ENCODE measurements around the gene GLRX5. TPM values are rescaled to one million over a fixed set of nuclear protein-coding genes. Genes with fewer than 3 reads are reported as not detected.

GLRX5 gene
- total RNA-seq, 1 experiment from 2014 or later = 23.2 TPM

DNA sequence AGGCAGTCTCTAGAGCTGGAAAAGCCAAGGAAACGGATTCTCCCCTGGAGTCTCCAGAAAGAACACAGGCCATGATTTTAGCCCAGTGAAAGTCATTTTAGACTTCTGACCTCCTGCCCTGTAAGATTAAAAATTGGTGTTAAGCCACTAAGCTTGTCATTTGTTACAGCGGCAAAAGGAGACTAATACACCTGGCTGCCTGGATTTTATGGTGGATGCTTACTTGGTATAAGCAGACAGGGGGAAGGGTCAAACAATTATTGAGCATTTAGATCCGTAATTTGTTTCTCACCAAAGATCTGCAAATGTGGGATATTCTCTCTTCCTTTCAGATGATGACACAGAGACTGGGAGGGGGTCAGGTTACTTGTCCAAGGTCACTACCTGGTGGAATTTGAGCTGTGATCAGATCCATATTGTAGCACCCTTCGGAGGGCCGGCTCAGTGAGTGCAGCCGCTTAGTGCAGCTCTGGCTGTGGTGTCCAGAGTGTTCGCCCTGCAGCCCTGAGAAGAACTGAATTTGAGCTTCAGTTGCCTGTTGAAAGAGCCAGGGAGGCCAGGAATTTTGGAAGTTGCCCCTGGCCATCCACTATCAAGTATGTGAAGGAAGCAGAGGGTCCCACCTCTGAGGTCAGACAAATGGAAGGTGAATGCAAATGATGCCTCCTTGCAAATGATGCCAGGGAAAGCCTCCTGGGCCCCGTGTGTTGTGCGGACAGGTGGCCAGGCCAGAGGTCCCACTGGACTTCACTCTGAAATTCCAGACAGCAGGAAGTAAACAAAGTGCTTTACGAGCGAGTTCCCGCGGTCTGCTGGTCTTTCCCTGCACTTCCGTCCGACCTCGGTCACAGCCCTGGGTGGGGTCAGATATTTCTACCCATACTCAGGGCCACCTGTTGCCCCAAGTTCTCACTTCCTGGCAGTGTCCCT is 15.1 kb downstream of the GLRX5 start:
- peaks cover 5% of the 10 kb centered on the region; the same call in 1 of the 2 replicates for H3K79me2 ChIP-seq (ENCODE audit: low read depth)
- DNase-seq = no peak
- H2AFZ ChIP-seq = no peak overlapping the region
- H3K4me1 ChIP-seq (replicated peaks; ENCODE audit: insufficient read depth) = peaks cover 32% of the 10 kb centered on the region
- POLR2A ChIA-PET (ENCODE audit: unreplicated experiment) = no interaction called here
- intact Hi-C loops (cut with micrococcal nuclease; ENCODE audit: unreplicated experiment) = loop anchor here (5.0 kb wide), 1 partner anchor 83 kb away; no protein-coding TSS in a partner anchor
- H3K36me3 ChIP-seq (ENCODE audit: low read depth) = no peaks in the 10 kb centered on the region
- no peak for TF ChIP-seq EZH2 (IDR thresholded peaks at IDR 0.05; ENCODE audit: low read depth)
- TF ChIP-seq, protein P1, sequence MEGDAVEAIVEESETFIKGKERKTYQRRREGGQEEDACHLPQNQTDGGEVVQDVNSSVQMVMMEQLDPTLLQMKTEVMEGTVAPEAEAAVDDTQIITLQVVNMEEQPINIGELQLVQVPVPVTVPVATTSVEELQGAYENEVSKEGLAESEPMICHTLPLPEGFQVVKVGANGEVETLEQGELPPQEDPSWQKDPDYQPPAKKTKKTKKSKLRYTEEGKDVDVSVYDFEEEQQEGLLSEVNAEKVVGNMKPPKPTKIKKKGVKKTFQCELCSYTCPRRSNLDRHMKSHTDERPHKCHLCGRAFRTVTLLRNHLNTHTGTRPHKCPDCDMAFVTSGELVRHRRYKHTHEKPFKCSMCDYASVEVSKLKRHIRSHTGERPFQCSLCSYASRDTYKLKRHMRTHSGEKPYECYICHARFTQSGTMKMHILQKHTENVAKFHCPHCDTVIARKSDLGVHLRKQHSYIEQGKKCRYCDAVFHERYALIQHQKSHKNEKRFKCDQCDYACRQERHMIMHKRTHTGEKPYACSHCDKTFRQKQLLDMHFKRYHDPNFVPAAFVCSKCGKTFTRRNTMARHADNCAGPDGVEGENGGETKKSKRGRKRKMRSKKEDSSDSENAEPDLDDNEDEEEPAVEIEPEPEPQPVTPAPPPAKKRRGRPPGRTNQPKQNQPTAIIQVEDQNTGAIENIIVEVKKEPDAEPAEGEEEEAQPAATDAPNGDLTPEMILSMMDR (conservative IDR thresholded peaks at IDR 0.05) = no peak
- no peaks in the 10 kb centered on the region for H3K9me2 ChIP-seq (ENCODE audit: insufficient read depth)
- H3K27ac ChIP-seq = no peak overlapping the region
- H4K20me1 ChIP-seq (ENCODE audit: insufficient read depth) = no peaks in the 10 kb centered on the region
- no TSS peak for BruUV-seq (replicated peaks)
- H3K4me2 ChIP-seq = no peak overlapping the region
- H3K27me3 ChIP-seq (ENCODE audit: insufficient read depth, low read depth) = no peaks in the 10 kb centered on the region
- no peak overlapping the region for H3K4me3 ChIP-seq
- peaks cover 20% of the 10 kb centered on the region for H3F3A ChIP-seq (ENCODE audit: insufficient read depth, low read depth)
- no peaks in the 10 kb centered on the region for H3K9me3 ChIP-seq (ENCODE audit: insufficient read depth, low read depth)
- CTCF ChIA-PET = no interaction called here

GRCh38 chr14:95551435-95551834 is 16.6 kb downstream of the GLRX5 start:
- ChIA-PET CTCF (no interaction called here), POLR2A (ENCODE audit: unreplicated experiment) (no interaction called here)
- Histone ChIP-seq H3K4me2 (no peak overlapping the region), H3K36me3 (ENCODE audit: low read depth) (no peaks in the 10 kb centered on the region), H2AFZ (no peak overlapping the region), H3K9me2 (ENCODE audit: insufficient read depth) (no peaks in the 10 kb centered on the region), H3K9me3 (ENCODE audit: insufficient read depth, low read depth) (no peaks in the 10 kb centered on the region), H3F3A (ENCODE audit: insufficient read depth, low read depth) (peaks cover 12% of the 10 kb centered on the region; the same call in 1 of the 2 replicates), H3K79me2 (ENCODE audit: low read depth) (no peaks in the 10 kb centered on the region), H4K20me1 (ENCODE audit: insufficient read depth) (no peaks in the 10 kb centered on the region), H3K27ac (no peak overlapping the region), H3K4me1 (replicated peaks; ENCODE audit: insufficient read depth) (peaks cover 21% of the 10 kb centered on the region), H3K27me3 (ENCODE audit: insufficient read depth, low read depth) (no peaks in the 10 kb centered on the region), H3K4me3 (no peak overlapping the region)
- DNase-seq = no peak
- no peak for TF ChIP-seq EZH2 (IDR thresholded peaks at IDR 0.05; ENCODE audit: low read depth)
- TF ChIP-seq, protein P1 (conservative IDR thresholded peaks at IDR 0.05) = no peak
- no TSS peak for BruUV-seq (replicated peaks)
- intact Hi-C loops (cut with micrococcal nuclease; ENCODE audit: unreplicated experiment) = no loop called here

DNA sequence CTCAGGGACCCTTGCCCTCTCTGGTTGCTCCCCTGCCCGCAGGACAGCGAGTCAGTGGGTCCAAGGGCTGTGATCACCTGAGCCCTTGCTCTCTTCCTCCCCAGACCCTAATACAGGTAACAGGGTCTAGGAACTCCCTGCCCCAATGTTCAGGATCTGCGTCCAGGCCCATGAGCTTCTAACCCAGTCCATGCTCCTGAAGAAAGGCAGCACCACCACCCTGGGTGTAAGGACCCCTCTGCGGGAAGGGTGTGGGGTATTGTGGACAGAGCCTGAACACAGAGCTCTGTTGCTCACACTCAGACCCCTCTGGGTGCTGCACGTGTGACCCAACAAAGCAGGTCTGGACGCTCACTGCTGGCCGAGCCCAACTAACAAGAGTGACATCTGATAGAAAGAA is 18.3 kb downstream of the GLRX5 start:
- BruUV-seq (replicated peaks) = no TSS peak
- H4K20me1 ChIP-seq (ENCODE audit: insufficient read depth) = no peaks in the 10 kb centered on the region
- no peaks in the 10 kb centered on the region for H3K79me2 ChIP-seq (ENCODE audit: low read depth)
- CTCF ChIA-PET = no interaction called here
- no peak for DNase-seq
- H3K4me3 ChIP-seq = no peak overlapping the region
- no peak overlapping the region for H3K27ac ChIP-seq
- H2AFZ ChIP-seq = no peak overlapping the region
- H3K27me3 ChIP-seq (ENCODE audit: insufficient read depth, low read depth) = no peaks in the 10 kb centered on the region
- no peaks in the 10 kb centered on the region for H3K9me3 ChIP-seq (ENCODE audit: insufficient read depth, low read depth)
- TF ChIP-seq, protein P1 (conservative IDR thresholded peaks at IDR 0.05) = no peak
- TF ChIP-seq EZH2 (IDR thresholded peaks at IDR 0.05; ENCODE audit: low read depth) = no peak
- peaks cover 3% of the 10 kb centered on the region; the same call in 1 of the 2 replicates for H3F3A ChIP-seq (ENCODE audit: insufficient read depth, low read depth)
- H3K4me1 ChIP-seq (replicated peaks; ENCODE audit: insufficient read depth) = peaks cover 4% of the 10 kb centered on the region
- H3K9me2 ChIP-seq (ENCODE audit: insufficient read depth) = no peaks in the 10 kb centered on the region
- POLR2A ChIA-PET (ENCODE audit: unreplicated experiment) = no interaction called here
- intact Hi-C loops (cut with micrococcal nuclease; ENCODE audit: unreplicated experiment) = no loop called here
- no peak overlapping the region for H3K4me2 ChIP-seq
- no peaks in the 10 kb centered on the region for H3K36me3 ChIP-seq (ENCODE audit: low read depth)
